ENCODE data around the gene SGTA.

- TF ChIP-seq TAF1 (IDR thresholded peaks at IDR 0.05; ENCODE audit: low read depth, low read length): no peak
- TF ChIP-seq POLR2A (IDR thresholded peaks at IDR 0.05; ENCODE audit: low read depth, low read length): no peak
- TF ChIP-seq SPI1 (IDR thresholded peaks at IDR 0.05; ENCODE audit: low read depth, low read length): no peak
- no peak for TF ChIP-seq POLR2AphosphoS5 (IDR thresholded peaks at IDR 0.05; ENCODE audit: low read depth, low read length)
- no peak for TF ChIP-seq POU2F2 (IDR thresholded peaks at IDR 0.05; ENCODE audit: low read depth, low read length)
- no peak for TF ChIP-seq PAX5 (IDR thresholded peaks at IDR 0.05; ENCODE audit: insufficient read depth, low read length, severe bottlenecking)
Measured at GRCh38 chr19:2779121-2779740, 3.8 kb downstream of the SGTA start.

All from GM12891 (cell line).